GM18502 (cell line): ENCODE data around the gene GOLGA2.

Source experiments
- ATAC-seq: cut with Tn5 transposase; IDR thresholded peaks from one replicate; pipeline ENCODE4 v1.9.1; 2021; ENCODE audit warnings: mild to moderate bottlenecking; ENCODE audit not compliant: unreplicated experiment, poor library complexity

Gene GOLGA2

GRCh38 chr9:128275198-128276007 lies at the start of gene GOLGA2:
Gene GOLGA2, minus strand, starts transcription at chr9:128276007. Its CDS starts 31 bp downstream, at chr9:128275976.
- peak; percentile 51 for ATAC-seq

GRCh38 chr9:128324401-128324800 lies 48.6 kb upstream of the GOLGA2 start:
- no peak for ATAC-seq

- ATAC-seq = no peak
These were observed 48.0 kb upstream of the GOLGA2 start for GRCh38 chr9:128323791-128324190.

- ATAC-seq = no peak
These were observed 47.5 kb upstream of the GOLGA2 start for GRCh38 chr9:128323212-128323730.

GRCh38 chr9:128322404-128323211 lies 46.8 kb upstream of the GOLGA2 start, which contains the start of the genes COQ4 and TRUB2:
Gene COQ4, plus strand, starts transcription at chr9:128322839. Its CDS starts 20 bp downstream, at chr9:128322859.
Gene TRUB2, minus strand, starts transcription at chr9:128322447. Its CDS starts 39 bp downstream, at chr9:128322408.
- ATAC-seq = peak; percentile 78

GRCh38 chr9:128321879-128322403 lies 46.1 kb upstream of the GOLGA2 start:
- peak; percentile 15 for ATAC-seq

- ATAC-seq = no peak
These were observed 45.5 kb upstream of the GOLGA2 start for GRCh38 chr9:128321343-128321742.

- ATAC-seq = no peak
These were observed 41.8 kb upstream of the GOLGA2 start for GRCh38 chr9:128317629-128318028.

GRCh38 chr9:128316421-128316820 lies 40.6 kb upstream of the GOLGA2 start:
- ATAC-seq = no peak

GRCh38 chr9:128314697-128315096 lies 38.9 kb upstream of the GOLGA2 start:
- ATAC-seq = no peak

- ATAC-seq = no peak
These were observed 34.7 kb upstream of the GOLGA2 start for GRCh38 chr9:128310461-128310860.

- ATAC-seq = no peak
These were observed 33.7 kb upstream of the GOLGA2 start for GRCh38 chr9:128309551-128309950.

- ATAC-seq = no peak
These were observed 29.1 kb upstream of the GOLGA2 start for GRCh38 chr9:128304971-128305288.

- no peak for ATAC-seq
These were observed 28.5 kb upstream of the GOLGA2 start for GRCh38 chr9:128304136-128304970.

GRCh38 chr9:128298535-128299482 lies 23.0 kb upstream of the GOLGA2 start:
- ATAC-seq = no peak

GRCh38 chr9:128297221-128297773 lies 21.5 kb upstream of the GOLGA2 start:
- ATAC-seq = no peak

- ATAC-seq = no peak
These were observed 20.8 kb upstream of the GOLGA2 start for GRCh38 chr9:128296340-128297220.

GRCh38 chr9:128294142-128294541 lies 18.3 kb upstream of the GOLGA2 start:
- ATAC-seq = no peak
